Uterus (tissue), 4 donors: Measurements from ENCODE around the gene PREX1. TPM values are rescaled to one million over a fixed set of nuclear protein-coding genes. Genes with fewer than 3 reads are reported as not detected.

Experiments
- DNase-seq, 2 donors: peaks; one replicate each; pipeline ENCODE4 v3.0.0-alpha.2; 2019 to 2020
- H3K27ac ChIP-seq, 2 donors: fragments of 200-600 bp; sonication (generic); 1 replicate in 1 of 2; 2 replicates in 1 of 2; pipeline ENCODE4 v1.5.1; 2016 to 2018
- H3K27me3 ChIP-seq, 2 donors: fragments of 200-600 bp; sonication (generic); one replicate each; pipeline ENCODE4 v1.5.1; 2018 to 2019; ENCODE audit warnings: control low read depth in 1 of 2
- H3K36me3 ChIP-seq, 2 donors: fragments of 200-600 bp; sonication (generic); one replicate each; pipeline ENCODE4 v1.5.1; 2019; ENCODE audit warnings: control low read depth in 1 of 2
- H3K4me1 ChIP-seq, 2 donors: fragments of 200-600 bp; sonication (generic); one replicate each; pipeline ENCODE4 v1.5.1; 2018 to 2019; ENCODE audit warnings: control low read depth in 1 of 2
- H3K4me3 ChIP-seq, 2 donors: fragments of 200-600 bp; sonication (generic); 1 replicate in 1 of 2; 2 replicates in 1 of 2; pipeline ENCODE4 v1.5.1; 2018 to 2019; ENCODE audit warnings: mild to moderate bottlenecking in 1 of 2
- H3K9me3 ChIP-seq, 2 donors: fragments of 200-600 bp; sonication (generic); one replicate each; pipeline ENCODE4 v1.5.1; 2019; ENCODE audit warnings: control low read depth in 1 of 2
- POLR2A ChIP-seq, 2 donors: fragments of 450-650 bp; IDR thresholded peaks; one replicate each; pipeline ENCODE4 v1.6.1; 2016; ENCODE audit warnings: antibody characterized with exemption in 2 of 2, mild to moderate bottlenecking in 1 of 2, moderate library complexity in 1 of 2
- intact Hi-C: fragments of 100-400 bp; cut with DNase I; formaldehyde crosslinking; loops from one replicate; pipeline ENCODE4 v1.15.1; 2023; ENCODE audit warnings: low total_unique reads
- total RNA-seq, 4 donors: library from RNA; depleted of rRNA in 3 of 4; stranded (reverse); fragments of >200 nt in 3 of 4; gene quantifications; one replicate each; pipeline versions ENCODE4 v1.1.0 to v1.2.4, GENCODE V29; 2014 to 2023
- TF ChIP-seq, protein P1 (sequence below), 4 experiments: fragments of 200-600 bp in 2 of 4; fragments of 450-650 bp in 2 of 4; sonication (generic) in 2 of 4; IDR thresholded peaks; one replicate each; pipeline ENCODE4 v1.5.1; 2016 to 2019; ENCODE audit warnings: antibody characterized with exemption in 4 of 4, mild to moderate bottlenecking in 2 of 4, moderate library complexity in 1 of 4
- donor health status: DM: yes; HTN: yes; CAD: no.

Gene PREX1
- total RNA-seq, 4 donors from 2014 or later, result 3.6 to 19.7 (median 11.3) TPM

- Histone ChIP-seq H3K36me3 (no peaks in the 10 kb centered on the region), H3K27ac (no peak overlapping the region), H3K4me1 (no peaks in the 10 kb centered on the region), H3K4me3 (no peak overlapping the region), H3K27me3 (no peaks in the 10 kb centered on the region), H3K9me3 (no peaks in the 10 kb centered on the region)
- TF ChIP-seq POLR2A (IDR thresholded peaks at IDR 0.05), result no peak
- TF ChIP-seq, protein P1, sequence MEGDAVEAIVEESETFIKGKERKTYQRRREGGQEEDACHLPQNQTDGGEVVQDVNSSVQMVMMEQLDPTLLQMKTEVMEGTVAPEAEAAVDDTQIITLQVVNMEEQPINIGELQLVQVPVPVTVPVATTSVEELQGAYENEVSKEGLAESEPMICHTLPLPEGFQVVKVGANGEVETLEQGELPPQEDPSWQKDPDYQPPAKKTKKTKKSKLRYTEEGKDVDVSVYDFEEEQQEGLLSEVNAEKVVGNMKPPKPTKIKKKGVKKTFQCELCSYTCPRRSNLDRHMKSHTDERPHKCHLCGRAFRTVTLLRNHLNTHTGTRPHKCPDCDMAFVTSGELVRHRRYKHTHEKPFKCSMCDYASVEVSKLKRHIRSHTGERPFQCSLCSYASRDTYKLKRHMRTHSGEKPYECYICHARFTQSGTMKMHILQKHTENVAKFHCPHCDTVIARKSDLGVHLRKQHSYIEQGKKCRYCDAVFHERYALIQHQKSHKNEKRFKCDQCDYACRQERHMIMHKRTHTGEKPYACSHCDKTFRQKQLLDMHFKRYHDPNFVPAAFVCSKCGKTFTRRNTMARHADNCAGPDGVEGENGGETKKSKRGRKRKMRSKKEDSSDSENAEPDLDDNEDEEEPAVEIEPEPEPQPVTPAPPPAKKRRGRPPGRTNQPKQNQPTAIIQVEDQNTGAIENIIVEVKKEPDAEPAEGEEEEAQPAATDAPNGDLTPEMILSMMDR (IDR thresholded peaks at IDR 0.05), result no peak
- no peak for DNase-seq
- intact Hi-C loops, result no loop called here
These were observed 174.7 kb downstream of the PREX1 start for GRCh38 chr20:48652961-48653705.

DNA sequence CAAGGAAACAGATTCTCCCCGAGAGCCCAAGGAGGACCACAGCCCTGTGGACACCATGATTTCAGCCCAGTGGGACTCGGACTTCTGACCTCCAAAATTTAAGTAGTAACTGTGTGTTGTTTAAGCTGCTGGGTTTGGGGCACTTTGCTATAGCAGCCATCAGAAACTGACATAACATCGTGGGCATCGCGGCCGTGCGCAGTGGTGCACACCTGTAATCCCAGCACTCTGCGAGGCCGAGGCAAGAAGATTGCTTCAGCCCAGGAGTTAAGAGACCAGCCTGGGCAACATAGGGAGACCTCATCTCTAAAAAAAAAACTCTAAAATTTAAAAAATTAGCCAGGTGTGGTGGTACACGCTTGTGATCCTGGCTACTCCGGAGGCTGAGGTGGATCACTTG lies 175.8 kb downstream of the PREX1 start:
- intact Hi-C loops, result no loop called here
- Histone ChIP-seq H3K27me3 (no peaks in the 10 kb centered on the region), H3K27ac (no peak overlapping the region), H3K4me3 (no peak overlapping the region), H3K9me3 (no peaks in the 10 kb centered on the region), H3K4me1 (no peaks in the 10 kb centered on the region), H3K36me3 (no peaks in the 10 kb centered on the region)
- TF ChIP-seq POLR2A (IDR thresholded peaks at IDR 0.05), result no peak
- TF ChIP-seq, protein P1 (IDR thresholded peaks at IDR 0.05), result no peak
- DNase-seq, result no peak

DNA sequence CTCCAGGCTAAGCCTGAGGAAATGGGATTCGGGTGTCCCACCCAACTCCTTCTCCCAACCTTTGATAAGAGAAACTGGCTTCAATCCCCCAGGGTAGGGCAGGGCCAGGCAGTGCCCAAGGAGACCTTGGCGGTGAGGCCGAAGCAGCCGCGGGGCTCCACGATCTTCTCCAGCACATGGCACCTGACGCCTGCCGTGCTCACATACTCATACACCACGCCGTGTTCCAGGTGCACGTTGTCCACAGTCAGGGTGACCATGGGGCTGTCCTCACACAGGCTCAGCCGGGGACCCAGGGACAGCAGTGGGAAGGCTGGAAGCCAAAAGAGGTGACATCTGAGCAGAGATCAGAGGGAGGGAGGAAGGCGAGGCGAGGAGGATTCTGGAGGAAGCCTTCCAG lies 176.5 kb downstream of the PREX1 start:
- no peaks in the 10 kb centered on the region for H3K36me3 ChIP-seq
- no peak for DNase-seq
- H3K9me3 ChIP-seq, result no peaks in the 10 kb centered on the region
- no peaks in the 10 kb centered on the region for H3K4me1 ChIP-seq
- no peaks in the 10 kb centered on the region for H3K27me3 ChIP-seq
- intact Hi-C loops, result no loop called here
- H3K4me3 ChIP-seq, result no peak overlapping the region
- no peak overlapping the region for H3K27ac ChIP-seq
- TF ChIP-seq, protein P1 (IDR thresholded peaks at IDR 0.05), result no peak
- no peak for TF ChIP-seq POLR2A (IDR thresholded peaks at IDR 0.05)

- no peaks in the 10 kb centered on the region for H3K9me3 ChIP-seq
- H3K4me3 ChIP-seq, result no peak overlapping the region
- no peak for TF ChIP-seq POLR2A (IDR thresholded peaks at IDR 0.05)
- TF ChIP-seq, protein P1 (IDR thresholded peaks at IDR 0.05), result no peak
- H3K4me1 ChIP-seq, result no peaks in the 10 kb centered on the region
- intact Hi-C loops, result no loop called here
- H3K36me3 ChIP-seq, result no peaks in the 10 kb centered on the region
- DNase-seq, result no peak
- H3K27ac ChIP-seq, result no peak overlapping the region
- H3K27me3 ChIP-seq, result no peaks in the 10 kb centered on the region
These were observed 177.9 kb downstream of the PREX1 start for GRCh38 chr20:48649868-48650267.

DNA sequence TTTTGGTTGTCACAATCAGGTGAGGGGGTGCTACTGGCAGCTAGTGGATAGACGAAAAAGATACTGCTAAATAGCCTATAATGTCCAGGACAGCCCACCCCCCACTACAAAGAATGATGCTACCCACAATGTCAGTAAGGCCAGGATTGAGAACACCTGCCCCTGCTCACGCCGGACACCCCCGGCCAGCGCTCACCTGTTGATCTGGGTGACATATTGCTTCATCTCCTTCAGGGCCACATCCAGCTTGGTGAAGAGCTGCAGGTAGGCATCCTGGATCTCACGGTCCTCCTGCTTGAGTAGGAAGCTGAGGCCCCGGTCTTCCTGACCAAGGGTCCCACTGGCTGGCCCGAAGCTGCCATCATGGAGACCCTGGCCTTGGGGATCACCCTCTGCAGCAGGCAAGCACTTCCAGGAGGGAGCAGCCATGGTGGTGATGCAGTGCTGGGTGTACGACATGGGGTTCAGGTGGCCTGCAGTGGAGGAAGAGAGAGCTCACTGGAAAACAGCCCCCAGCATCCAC lies 178.6 kb downstream of the PREX1 start:
- TF ChIP-seq, protein P1 (IDR thresholded peaks at IDR 0.05), result no peak
- no peak for TF ChIP-seq POLR2A (IDR thresholded peaks at IDR 0.05)
- Histone ChIP-seq H3K27ac (no peak overlapping the region), H3K4me3 (no peak overlapping the region), H3K4me1 (no peaks in the 10 kb centered on the region), H3K36me3 (no peaks in the 10 kb centered on the region), H3K9me3 (no peaks in the 10 kb centered on the region), H3K27me3 (no peaks in the 10 kb centered on the region)
- intact Hi-C loops, result no loop called here
- DNase-seq, result no peak
